GM18499 (cell line): ENCODE data around the gene ID1.
"Not testable (repeated sequence)": the region's sequence is repeated elsewhere in the genome, so short reads cannot be mapped to it uniquely, and the experiment has no call there.

ENCODE experiments used
- ATAC-seq: cut with Tn5 transposase; IDR thresholded peaks from one replicate; pipeline ENCODE4 v1.9.1; 2021; ENCODE audit warnings: moderate number of reproducible peaks; ENCODE audit not compliant: insufficient read depth, unreplicated experiment

Gene ID1

GRCh38 chr20:31596412-31596715 lies 8.7 kb upstream of the ID1 start:
- ATAC-seq, result not testable (repeated sequence)

- no peak for ATAC-seq
Observed at GRCh38 chr20:31596831-31597480, 8.1 kb upstream of the ID1 start.

- no peak for ATAC-seq
Observed at GRCh38 chr20:31597481-31597855, 7.6 kb upstream of the ID1 start.

- no peak for ATAC-seq
Observed at GRCh38 chr20:31602431-31602778, 2.7 kb upstream of the ID1 start.

GRCh38 chr20:31602779-31603441 lies 2.2 kb upstream of the ID1 start:
- peak; percentile 80 for ATAC-seq

GRCh38 chr20:31603822-31604566 lies 1.1 kb upstream of the ID1 start:
- no peak for ATAC-seq

GRCh38 chr20:31604567-31605030 lies 490 bp upstream of the ID1 start:
- ATAC-seq, result no peak

- no peak for ATAC-seq
Observed at GRCh38 chr20:31605902-31606803, 1.1 kb downstream of the ID1 start.

- no peak for ATAC-seq
Observed at GRCh38 chr20:31606804-31607639, 1.9 kb downstream of the ID1 start.

- no peak for ATAC-seq
Observed at GRCh38 chr20:31607640-31608250, 2.7 kb downstream of the ID1 start.

- ATAC-seq, result no peak
Observed at GRCh38 chr20:31608251-31608945, 3.3 kb downstream of the ID1 start.

- not testable (repeated sequence) for ATAC-seq
Observed at GRCh38 chr20:31612271-31612640, 7.2 kb downstream of the ID1 start.

- ATAC-seq, result no peak
Observed at GRCh38 chr20:31615416-31615815, 10.3 kb downstream of the ID1 start.

GRCh38 chr20:31617432-31618104 lies 12.5 kb downstream of the ID1 start:
- no peak for ATAC-seq

GRCh38 chr20:31620246-31620645 lies 15.2 kb downstream of the ID1 start:
- ATAC-seq, result no peak

GRCh38 chr20:31623123-31623505 lies 18.0 kb downstream of the ID1 start:
- not testable (repeated sequence) for ATAC-seq

GRCh38 chr20:31626534-31626933 lies 21.4 kb downstream of the ID1 start:
- not testable (repeated sequence) for ATAC-seq

GRCh38 chr20:31628057-31628456 lies 23.0 kb downstream of the ID1 start:
- not testable (repeated sequence) for ATAC-seq
